Measurements from ENCODE around the gene NR0B2. TPM values are rescaled to one million over a fixed set of nuclear protein-coding genes. Genes with fewer than 3 reads are reported as not detected.

Gene NR0B2
- total and polyA plus RNA-seq, 2 of the 13 experiments (the other 11 are each of a cell fraction or from before 2014, with no cell fraction given), result 72.5 to 133 TPM

DNA sequence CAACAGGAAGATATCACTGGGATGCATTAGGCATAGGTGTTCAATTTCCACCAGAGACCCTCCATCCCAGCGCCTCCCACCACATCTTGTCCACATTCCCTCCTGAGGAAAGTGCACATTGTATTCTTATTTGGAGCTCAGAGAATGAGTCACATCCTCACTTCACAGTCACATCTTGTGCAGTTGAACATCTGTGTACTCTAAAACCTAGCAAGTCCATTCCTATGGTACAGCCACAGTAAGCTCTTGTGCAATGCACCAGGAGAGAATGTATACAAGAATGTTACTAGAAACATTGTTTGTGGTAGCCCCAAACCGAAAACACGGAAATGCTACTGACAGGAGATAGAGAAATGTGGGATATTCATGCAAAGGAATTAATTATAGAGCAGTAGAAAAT is 48.1 kb upstream of the NR0B2 start (continued):
- TF ChIP-seq, protein P1, sequence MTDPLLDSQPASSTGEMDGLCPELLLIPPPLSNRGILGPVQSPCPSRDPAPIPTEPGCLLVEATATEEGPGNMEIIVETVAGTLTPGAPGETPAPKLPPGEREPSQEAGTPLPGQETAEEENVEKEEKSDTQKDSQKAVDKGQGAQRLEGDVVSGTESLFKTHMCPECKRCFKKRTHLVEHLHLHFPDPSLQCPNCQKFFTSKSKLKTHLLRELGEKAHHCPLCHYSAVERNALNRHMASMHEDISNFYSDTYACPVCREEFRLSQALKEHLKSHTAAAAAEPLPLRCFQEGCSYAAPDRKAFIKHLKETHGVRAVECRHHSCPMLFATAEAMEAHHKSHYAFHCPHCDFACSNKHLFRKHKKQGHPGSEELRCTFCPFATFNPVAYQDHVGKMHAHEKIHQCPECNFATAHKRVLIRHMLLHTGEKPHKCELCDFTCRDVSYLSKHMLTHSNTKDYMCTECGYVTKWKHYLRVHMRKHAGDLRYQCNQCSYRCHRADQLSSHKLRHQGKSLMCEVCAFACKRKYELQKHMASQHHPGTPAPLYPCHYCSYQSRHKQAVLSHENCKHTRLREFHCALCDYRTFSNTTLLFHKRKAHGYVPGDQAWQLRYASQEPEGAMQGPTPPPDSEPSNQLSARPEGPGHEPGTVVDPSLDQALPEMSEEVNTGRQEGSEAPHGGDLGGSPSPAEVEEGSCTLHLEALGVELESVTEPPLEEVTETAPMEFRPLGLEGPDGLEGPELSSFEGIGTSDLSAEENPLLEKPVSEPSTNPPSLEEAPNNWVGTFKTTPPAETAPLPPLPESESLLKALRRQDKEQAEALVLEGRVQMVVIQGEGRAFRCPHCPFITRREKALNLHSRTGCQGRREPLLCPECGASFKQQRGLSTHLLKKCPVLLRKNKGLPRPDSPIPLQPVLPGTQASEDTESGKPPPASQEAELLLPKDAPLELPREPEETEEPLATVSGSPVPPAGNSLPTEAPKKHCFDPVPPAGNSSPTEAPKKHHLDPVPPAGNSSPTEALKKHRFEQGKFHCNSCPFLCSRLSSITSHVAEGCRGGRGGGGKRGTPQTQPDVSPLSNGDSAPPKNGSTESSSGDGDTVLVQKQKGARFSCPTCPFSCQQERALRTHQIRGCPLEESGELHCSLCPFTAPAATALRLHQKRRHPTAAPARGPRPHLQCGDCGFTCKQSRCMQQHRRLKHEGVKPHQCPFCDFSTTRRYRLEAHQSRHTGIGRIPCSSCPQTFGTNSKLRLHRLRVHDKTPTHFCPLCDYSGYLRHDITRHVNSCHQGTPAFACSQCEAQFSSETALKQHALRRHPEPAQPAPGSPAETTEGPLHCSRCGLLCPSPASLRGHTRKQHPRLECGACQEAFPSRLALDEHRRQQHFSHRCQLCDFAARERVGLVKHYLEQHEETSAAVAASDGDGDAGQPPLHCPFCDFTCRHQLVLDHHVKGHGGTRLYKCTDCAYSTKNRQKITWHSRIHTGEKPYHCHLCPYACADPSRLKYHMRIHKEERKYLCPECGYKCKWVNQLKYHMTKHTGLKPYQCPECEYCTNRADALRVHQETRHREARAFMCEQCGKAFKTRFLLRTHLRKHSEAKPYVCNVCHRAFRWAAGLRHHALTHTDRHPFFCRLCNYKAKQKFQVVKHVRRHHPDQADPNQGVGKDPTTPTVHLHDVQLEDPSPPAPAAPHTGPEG (CRISPR knock-in tag; IDR thresholded peaks at IDR 0.05), result no peak
- TF ChIP-seq HOXA7 (CRISPR knock-in tag; IDR thresholded peaks at IDR 0.05) (no peak), ZSCAN29 (CRISPR knock-in tag; conservative IDR thresholded peaks at IDR 0.05) (no peak), SMAD9 (CRISPR knock-in tag; IDR thresholded peaks at IDR 0.05) (no peak), KAT7 (CRISPR knock-in tag; IDR thresholded peaks at IDR 0.05; ENCODE audit: borderline replicate concordance) (no peak), FOSL1 (CRISPR knock-in tag; IDR thresholded peaks at IDR 0.05; ENCODE audit: borderline replicate concordance) (peak; percentile 71), HMG20A (CRISPR knock-in tag; IDR thresholded peaks at IDR 0.05; ENCODE audit: borderline replicate concordance) (peak; percentile 85; the same call in 1 of the 2 replicates), PLRG1 (conservative IDR thresholded peaks at IDR 0.05) (no peak), JDP2 (CRISPR knock-in tag; IDR thresholded peaks at IDR 0.05; ENCODE audit: borderline replicate concordance) (no peak), HCFC1 (IDR thresholded peaks at IDR 0.05; ENCODE audit: low read depth, low read length) (no peak), FOXO1 (CRISPR knock-in tag; IDR thresholded peaks at IDR 0.05) (peak; percentile 78; the same call in 1 of the 2 replicates), ZNF777 (CRISPR knock-in tag; IDR thresholded peaks at IDR 0.05) (no peak), RFXAP (CRISPR knock-in tag; IDR thresholded peaks at IDR 0.05; ENCODE audit: borderline replicate concordance) (no peak), CBX5 (CRISPR knock-in tag; IDR thresholded peaks at IDR 0.05; ENCODE audit: borderline replicate concordance) (no peak), ZNF431 (CRISPR knock-in tag; IDR thresholded peaks at IDR 0.05; ENCODE audit: borderline replicate concordance, low read depth) (no peak), ZNF709 (CRISPR knock-in tag; IDR thresholded peaks at IDR 0.05) (no peak), MTF2 (CRISPR knock-in tag; IDR thresholded peaks at IDR 0.05; ENCODE audit: borderline replicate concordance) (no peak), ARNTL (CRISPR knock-in tag; IDR thresholded peaks at IDR 0.05) (no peak)
- TF ChIP-seq, protein P2, sequence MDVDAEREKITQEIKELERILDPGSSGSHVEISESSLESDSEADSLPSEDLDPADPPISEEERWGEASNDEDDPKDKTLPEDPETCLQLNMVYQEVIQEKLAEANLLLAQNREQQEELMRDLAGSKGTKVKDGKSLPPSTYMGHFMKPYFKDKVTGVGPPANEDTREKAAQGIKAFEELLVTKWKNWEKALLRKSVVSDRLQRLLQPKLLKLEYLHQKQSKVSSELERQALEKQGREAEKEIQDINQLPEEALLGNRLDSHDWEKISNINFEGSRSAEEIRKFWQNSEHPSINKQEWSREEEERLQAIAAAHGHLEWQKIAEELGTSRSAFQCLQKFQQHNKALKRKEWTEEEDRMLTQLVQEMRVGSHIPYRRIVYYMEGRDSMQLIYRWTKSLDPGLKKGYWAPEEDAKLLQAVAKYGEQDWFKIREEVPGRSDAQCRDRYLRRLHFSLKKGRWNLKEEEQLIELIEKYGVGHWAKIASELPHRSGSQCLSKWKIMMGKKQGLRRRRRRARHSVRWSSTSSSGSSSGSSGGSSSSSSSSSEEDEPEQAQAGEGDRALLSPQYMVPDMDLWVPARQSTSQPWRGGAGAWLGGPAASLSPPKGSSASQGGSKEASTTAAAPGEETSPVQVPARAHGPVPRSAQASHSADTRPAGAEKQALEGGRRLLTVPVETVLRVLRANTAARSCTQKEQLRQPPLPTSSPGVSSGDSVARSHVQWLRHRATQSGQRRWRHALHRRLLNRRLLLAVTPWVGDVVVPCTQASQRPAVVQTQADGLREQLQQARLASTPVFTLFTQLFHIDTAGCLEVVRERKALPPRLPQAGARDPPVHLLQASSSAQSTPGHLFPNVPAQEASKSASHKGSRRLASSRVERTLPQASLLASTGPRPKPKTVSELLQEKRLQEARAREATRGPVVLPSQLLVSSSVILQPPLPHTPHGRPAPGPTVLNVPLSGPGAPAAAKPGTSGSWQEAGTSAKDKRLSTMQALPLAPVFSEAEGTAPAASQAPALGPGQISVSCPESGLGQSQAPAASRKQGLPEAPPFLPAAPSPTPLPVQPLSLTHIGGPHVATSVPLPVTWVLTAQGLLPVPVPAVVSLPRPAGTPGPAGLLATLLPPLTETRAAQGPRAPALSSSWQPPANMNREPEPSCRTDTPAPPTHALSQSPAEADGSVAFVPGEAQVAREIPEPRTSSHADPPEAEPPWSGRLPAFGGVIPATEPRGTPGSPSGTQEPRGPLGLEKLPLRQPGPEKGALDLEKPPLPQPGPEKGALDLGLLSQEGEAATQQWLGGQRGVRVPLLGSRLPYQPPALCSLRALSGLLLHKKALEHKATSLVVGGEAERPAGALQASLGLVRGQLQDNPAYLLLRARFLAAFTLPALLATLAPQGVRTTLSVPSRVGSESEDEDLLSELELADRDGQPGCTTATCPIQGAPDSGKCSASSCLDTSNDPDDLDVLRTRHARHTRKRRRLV (CRISPR knock-in tag; IDR thresholded peaks at IDR 0.05), result no peak
- TF ChIP-seq, protein P3, sequence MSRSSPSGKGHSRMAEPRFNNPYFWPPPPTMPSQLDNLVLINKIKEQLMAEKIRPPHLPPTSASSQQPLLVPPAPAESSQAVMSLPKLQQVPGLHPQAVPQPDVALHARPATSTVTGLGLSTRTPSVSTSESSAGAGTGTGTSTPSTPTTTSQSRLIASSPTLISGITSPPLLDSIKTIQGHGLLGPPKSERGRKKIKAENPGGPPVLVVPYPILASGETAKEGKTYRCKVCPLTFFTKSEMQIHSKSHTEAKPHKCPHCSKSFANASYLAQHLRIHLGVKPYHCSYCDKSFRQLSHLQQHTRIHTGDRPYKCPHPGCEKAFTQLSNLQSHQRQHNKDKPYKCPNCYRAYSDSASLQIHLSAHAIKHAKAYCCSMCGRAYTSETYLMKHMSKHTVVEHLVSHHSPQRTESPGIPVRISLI (CRISPR knock-in tag; IDR thresholded peaks at IDR 0.05; ENCODE audit: borderline replicate concordance), result no peak

All from HepG2 (cell line).